Chondrocyte (in vitro differentiated cells): ENCODE measurements around the gene NHLRC4. TPM values are rescaled to one million over a fixed set of nuclear protein-coding genes. Genes with fewer than 3 reads are reported as not detected.

Source experiments
- DNase-seq: peaks from one replicate; pipeline ENCODE4 v3.0.0; 2021; ENCODE audit warnings: mixed read lengths, low spot score
- H3K27ac Mint-ChIP-seq: one replicate; pipeline ENCODE4 v1.8.0; 2021; ENCODE audit warnings: mild to moderate bottlenecking, moderate library complexity, mixed read lengths; ENCODE audit not compliant: unreplicated experiment
- H3K27me3 Mint-ChIP-seq: 2 replicates; pipeline ENCODE4 v1.8.0; 2021; ENCODE audit warnings: low read depth, mixed read lengths
- H3K36me3 Mint-ChIP-seq: 2 replicates; pipeline ENCODE4 v1.8.0; 2021; ENCODE audit warnings: low read depth, mixed read lengths
- H3K4me1 Mint-ChIP-seq: 2 replicates; pipeline ENCODE4 v1.8.0; 2021; ENCODE audit warnings: low read depth, mild to moderate bottlenecking, mixed read lengths
- H3K4me3 Mint-ChIP-seq: one replicate; pipeline ENCODE4 v1.8.0; 2021; ENCODE audit warnings: mild to moderate bottlenecking, moderate library complexity, mixed read lengths; ENCODE audit not compliant: unreplicated experiment
- H3K9me3 Mint-ChIP-seq: 2 replicates; pipeline ENCODE4 v1.8.0; 2021; ENCODE audit warnings: low read depth, mixed read lengths
- total RNA-seq: library from RNA; stranded (reverse); gene quantifications from 3 replicates; pipeline ENCODE4 v1.2.1, GENCODE V29; 2021
- TF ChIP-seq, protein P1 (sequence below): fragments of 200-600 bp; sonication (generic); IDR thresholded peaks from 2 replicates; pipeline ENCODE4 v1.5.0; 2021; ENCODE audit warnings: antibody characterized with exemption, mild to moderate bottlenecking, moderate library complexity

NHLRC4 gene
- total RNA-seq, 1 donor from 2014 or later: not detected

DNA sequence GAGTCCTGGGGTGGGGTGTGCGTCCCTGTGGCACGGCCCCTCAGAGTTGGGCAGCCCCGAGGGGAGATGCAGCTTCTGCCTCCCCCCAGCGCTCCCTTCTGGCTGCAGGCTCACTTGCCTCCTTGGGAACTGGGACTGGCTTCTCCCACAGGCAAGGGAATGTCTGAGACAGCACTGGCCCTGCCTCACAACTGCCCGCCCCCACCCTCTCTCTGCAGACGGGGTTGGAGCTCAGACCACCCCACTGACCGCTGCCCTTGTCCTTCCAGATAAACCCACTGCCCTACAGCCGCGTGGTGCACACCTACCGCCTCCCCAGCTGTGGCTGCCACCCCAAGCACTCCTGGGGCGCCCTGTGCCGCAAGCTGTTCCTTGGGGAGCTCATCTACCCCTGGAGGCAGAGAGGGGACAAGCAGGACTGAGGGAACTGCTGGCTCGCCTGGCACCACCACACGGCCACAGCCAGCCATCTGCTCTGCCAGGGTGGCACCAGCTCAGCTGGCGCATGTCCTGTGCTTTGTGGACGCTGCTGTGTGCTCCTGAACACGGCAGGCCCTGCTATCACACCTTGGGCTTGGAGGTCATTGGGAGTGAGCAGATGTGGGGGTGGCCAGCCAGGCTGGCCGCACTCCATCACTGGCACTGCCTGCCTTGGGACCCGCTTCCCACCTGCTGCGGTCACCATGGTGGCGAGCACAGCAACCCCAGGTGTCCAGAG lies 16.0 kb downstream of the NHLRC4 start:
- TF ChIP-seq, protein P1, sequence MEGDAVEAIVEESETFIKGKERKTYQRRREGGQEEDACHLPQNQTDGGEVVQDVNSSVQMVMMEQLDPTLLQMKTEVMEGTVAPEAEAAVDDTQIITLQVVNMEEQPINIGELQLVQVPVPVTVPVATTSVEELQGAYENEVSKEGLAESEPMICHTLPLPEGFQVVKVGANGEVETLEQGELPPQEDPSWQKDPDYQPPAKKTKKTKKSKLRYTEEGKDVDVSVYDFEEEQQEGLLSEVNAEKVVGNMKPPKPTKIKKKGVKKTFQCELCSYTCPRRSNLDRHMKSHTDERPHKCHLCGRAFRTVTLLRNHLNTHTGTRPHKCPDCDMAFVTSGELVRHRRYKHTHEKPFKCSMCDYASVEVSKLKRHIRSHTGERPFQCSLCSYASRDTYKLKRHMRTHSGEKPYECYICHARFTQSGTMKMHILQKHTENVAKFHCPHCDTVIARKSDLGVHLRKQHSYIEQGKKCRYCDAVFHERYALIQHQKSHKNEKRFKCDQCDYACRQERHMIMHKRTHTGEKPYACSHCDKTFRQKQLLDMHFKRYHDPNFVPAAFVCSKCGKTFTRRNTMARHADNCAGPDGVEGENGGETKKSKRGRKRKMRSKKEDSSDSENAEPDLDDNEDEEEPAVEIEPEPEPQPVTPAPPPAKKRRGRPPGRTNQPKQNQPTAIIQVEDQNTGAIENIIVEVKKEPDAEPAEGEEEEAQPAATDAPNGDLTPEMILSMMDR: no peak
- Mint-ChIP-seq H3K27ac (no peak overlapping the region), H3K4me3 (no peak overlapping the region), H3K36me3 (no peaks in the 10 kb centered on the region), H3K9me3 (no peaks in the 10 kb centered on the region), H3K27me3 (no peaks in the 10 kb centered on the region), H3K4me1 (peaks cover 15% of the 10 kb centered on the region)
- DNase-seq: no peak

DNA sequence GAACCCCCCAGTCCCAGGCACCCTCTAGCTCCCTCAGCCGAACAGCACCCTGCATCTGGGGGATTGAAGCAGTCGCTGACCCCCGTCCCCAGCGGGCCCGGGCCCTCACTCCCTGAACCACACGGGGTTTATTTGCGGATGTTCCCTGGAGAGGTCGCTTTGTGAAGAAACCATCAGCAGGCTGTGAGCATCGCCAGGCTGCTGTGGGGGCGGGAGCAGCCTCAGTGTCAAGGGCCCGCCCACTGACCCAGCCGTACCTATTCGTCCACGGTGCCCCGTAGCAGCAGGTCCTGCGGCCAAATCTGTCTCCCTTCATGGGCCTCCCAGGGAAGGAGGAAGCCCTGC lies 16.6 kb downstream of the NHLRC4 start:
- H3K27me3 Mint-ChIP-seq: no peaks in the 10 kb centered on the region
- no peaks in the 10 kb centered on the region for H3K9me3 Mint-ChIP-seq
- H3K4me3 Mint-ChIP-seq: no peak overlapping the region
- TF ChIP-seq, protein P1: no peak
- no peaks in the 10 kb centered on the region for H3K36me3 Mint-ChIP-seq
- no peak for DNase-seq
- peaks cover 22% of the 10 kb centered on the region for H3K4me1 Mint-ChIP-seq
- no peak overlapping the region for H3K27ac Mint-ChIP-seq

DNA sequence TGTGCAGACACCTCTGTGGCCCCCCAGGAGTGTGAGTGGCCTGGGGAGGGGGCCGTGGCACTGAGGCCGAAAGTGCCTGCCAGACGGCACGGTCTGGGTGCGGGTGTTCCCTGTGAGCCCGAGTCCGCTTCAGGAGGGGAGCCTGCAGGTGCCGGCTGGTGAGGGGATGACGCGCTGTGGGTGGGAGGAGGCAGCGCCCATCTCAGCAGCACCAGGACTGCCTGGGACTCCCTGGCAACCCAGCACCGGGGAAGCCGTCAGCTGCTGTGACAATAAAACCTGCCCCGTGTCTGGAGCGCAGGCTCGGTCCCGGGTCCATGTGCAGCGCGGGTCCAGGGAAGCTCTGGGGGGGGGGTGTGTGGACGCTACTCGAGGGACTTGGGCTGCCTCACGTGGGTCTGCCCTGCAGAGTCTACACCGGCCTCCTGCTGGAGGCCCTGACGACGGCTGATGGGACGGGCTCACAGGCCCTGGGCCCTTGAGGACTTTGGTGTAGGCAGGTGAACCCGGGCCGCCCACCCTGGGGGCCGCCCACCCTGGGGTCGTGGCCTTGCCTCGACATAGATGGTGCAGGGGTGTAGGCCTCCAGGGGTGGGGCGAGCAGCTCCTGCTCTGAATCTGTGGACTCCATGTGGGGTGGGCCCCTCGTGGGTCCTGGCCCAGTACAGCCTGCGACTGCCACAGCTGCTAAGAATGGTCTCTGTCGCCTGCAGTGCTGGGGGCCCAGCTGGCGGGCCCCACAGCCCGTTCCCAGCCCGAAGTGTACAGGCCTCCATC lies 17.2 kb downstream of the NHLRC4 start:
- Mint-ChIP-seq H3K4me3 (no peak overlapping the region), H3K27ac (no peak overlapping the region), H3K4me1 (peaks cover 23% of the 10 kb centered on the region), H3K9me3 (no peaks in the 10 kb centered on the region), H3K27me3 (no peaks in the 10 kb centered on the region), H3K36me3 (no peaks in the 10 kb centered on the region)
- TF ChIP-seq, protein P1: no peak
- no peak for DNase-seq

DNA sequence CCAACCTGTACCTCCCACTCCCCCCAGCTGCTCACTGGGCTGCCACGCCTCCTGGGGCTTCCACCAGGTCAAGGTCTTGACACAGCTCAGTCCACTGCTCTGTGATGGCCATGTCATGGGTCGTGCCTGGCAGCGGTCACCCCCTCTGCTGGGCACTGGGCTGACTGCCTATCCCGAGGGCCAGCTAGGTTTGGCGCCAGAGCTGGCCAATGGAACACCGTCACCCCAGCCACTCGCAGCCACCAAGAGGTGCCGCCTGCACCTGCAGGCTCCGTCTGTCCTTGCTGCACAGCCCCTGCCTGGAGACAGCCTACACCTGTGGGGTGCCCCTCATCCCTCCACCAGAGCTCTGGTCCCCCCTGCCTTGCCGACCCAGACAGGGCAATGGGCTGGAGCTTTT lies 18.5 kb downstream of the NHLRC4 start:
- Mint-ChIP-seq H3K27me3 (no peaks in the 10 kb centered on the region), H3K4me1 (peaks cover 23% of the 10 kb centered on the region), H3K36me3 (no peaks in the 10 kb centered on the region), H3K4me3 (no peak overlapping the region), H3K27ac (no peak overlapping the region), H3K9me3 (no peaks in the 10 kb centered on the region)
- TF ChIP-seq, protein P1: peak; percentile 8
- no peak for DNase-seq

DNA sequence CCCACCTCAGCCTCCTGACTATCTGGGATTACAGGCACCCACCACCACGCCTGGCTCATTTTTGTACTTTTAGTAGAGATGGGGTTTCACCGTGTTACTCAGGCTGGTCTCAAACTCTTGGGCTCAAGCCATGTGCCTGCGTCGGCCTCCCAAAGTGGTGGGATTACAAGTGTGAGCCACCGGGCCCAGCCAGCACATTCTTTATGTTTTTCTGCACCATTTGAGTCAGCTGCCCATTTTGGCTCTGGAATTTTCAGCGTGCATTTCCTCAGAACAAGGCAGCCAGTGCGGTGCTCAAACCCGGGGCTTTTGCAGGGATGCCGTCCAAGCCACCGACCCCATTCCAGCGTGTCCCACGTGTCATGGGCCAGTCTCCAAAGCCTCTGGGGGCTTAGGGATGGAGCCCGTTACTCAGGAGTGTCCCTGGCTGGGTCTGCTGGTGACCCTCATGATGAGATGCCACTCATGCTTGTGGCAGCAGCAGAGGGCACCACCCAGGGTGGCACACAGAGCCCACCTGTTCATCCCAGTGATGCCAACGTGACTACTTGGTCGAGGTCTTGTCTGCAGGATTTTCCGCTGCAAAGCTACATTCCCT lies 19.3 kb downstream of the NHLRC4 start:
- H3K36me3 Mint-ChIP-seq: no peaks in the 10 kb centered on the region
- no peak for DNase-seq
- no peaks in the 10 kb centered on the region for H3K9me3 Mint-ChIP-seq
- no peaks in the 10 kb centered on the region for H3K27me3 Mint-ChIP-seq
- no peak overlapping the region for H3K4me3 Mint-ChIP-seq
- TF ChIP-seq, protein P1: no peak
- no peak overlapping the region for H3K27ac Mint-ChIP-seq
- H3K4me1 Mint-ChIP-seq: peaks cover 31% of the 10 kb centered on the region
